ENCODE measurements around the gene TMOD3. TPM values are rescaled to one million over a fixed set of nuclear protein-coding genes. Genes with fewer than 3 reads are reported as not detected.

The TMOD3 gene
- total and polyA plus RNA-seq, 2 of the 8 experiments (the other 6 are each of a cell fraction or from before 2014, with no cell fraction given), result 3.9 to 29.0 TPM

DNA sequence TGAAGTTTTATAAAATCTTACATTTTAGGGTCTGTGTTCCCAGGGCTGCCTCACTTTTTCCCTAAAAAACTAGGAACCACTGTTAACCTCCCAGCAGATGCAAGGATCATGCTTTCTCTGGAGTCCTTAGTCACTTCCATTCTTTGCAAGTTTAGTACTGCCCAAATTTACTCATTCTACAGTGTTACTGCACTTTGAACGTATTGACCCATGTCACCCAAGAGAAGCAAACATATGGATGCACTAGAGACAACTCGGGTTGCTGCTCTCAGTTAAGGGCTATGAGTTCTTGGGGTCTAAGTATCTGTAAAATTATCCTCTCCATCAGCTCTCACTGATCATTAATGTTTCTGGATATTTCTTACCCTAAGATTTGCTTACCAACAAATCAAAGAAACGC, 83.1 kb downstream of the TMOD3 start:
- DNase-seq (ENCODE audit: low read depth in 1 of 2, low spot score in 2 of 2), result no peak
- FAIRE-seq, result no peak
- CTCF ChIA-PET (ENCODE audit: partially characterized antibody), result interaction anchor here (2.3 kb wide), 1 partner anchor 24 kb away, joined by 5 read pairs; no protein-coding TSS in a partner anchor

More for the DNA sequence above, 83.1 kb downstream of the TMOD3 start:
- Histone ChIP-seq H3K23ac (ENCODE audit: insufficient read length) (no peak overlapping the region), H3K18ac (ENCODE audit: extremely low read depth, low read length) (no peak overlapping the region), H2AK5ac (ENCODE audit: low read depth, low read length) (no peak overlapping the region), H2AFZ (ENCODE audit: low read length) (no peak overlapping the region), H2BK15ac (ENCODE audit: low read length) (no peak overlapping the region), H3K79me1 (ENCODE audit: low read depth, low read length) (no peaks in the 10 kb centered on the region), H2BK12ac (ENCODE audit: low read depth, low read length) (no peak overlapping the region), H3K14ac (ENCODE audit: insufficient read length) (no peak overlapping the region), H3K9ac (replicated peaks in 1 of 4; ENCODE audit: extremely low read depth in 1 of 4, low read depth in 3 of 4, low read length in 3 of 4) (no peak overlapping the region), H3K4me3 (ENCODE audit: extremely low read depth in 1 of 4, insufficient read depth in 2 of 4, low read depth in 3 of 4, low read length in 4 of 4) (no peak overlapping the region), H3K4me1 (replicated peaks in 1 of 4; ENCODE audit: control insufficient read depth in 3 of 4, insufficient read depth in 4 of 4, low read length in 3 of 4) (no peaks in the 10 kb centered on the region; a peak in 1 of 7 replicates), H3K4ac (replicated peaks; ENCODE audit: insufficient read length, low read depth, low read length) (no peak overlapping the region), H3K79me2 (ENCODE audit: control insufficient read depth in 1 of 2, insufficient read depth in 2 of 2, low read length in 2 of 2) (no peaks in the 10 kb centered on the region), H3K9me3 (ENCODE audit: insufficient read depth in 2 of 2, low read depth in 1 of 2, low read length in 1 of 2) (no peaks in the 10 kb centered on the region), H3K56ac (replicated peaks; ENCODE audit: insufficient read length, low read depth, low read length) (no peak overlapping the region), H4K5ac (ENCODE audit: insufficient read length, low read depth, low read length) (no peak overlapping the region), H4K20me1 (replicated peaks in 1 of 2; ENCODE audit: control insufficient read depth in 1 of 2, insufficient read depth in 2 of 2, low read length in 2 of 2) (no peaks in the 10 kb centered on the region), H2BK5ac (ENCODE audit: low read depth, low read length) (no peak overlapping the region), H3K27me3 (replicated peaks in 1 of 4; ENCODE audit: control insufficient read depth in 3 of 4, extremely low read depth in 1 of 4, insufficient read depth in 3 of 4, low read length in 3 of 4) (no peaks in the 10 kb centered on the region), H2BK120ac (replicated peaks; ENCODE audit: low read depth, low read length) (no peak overlapping the region), H3K4me2 (ENCODE audit: insufficient read depth in 1 of 2, low read depth in 2 of 2, low read length in 2 of 2) (no peak overlapping the region), H4K91ac (replicated peaks; ENCODE audit: insufficient read length, low read length) (no peak overlapping the region), H3K27ac (ENCODE audit: low read depth, low read length) (no peak overlapping the region), H2BK20ac (ENCODE audit: low read length) (no peak overlapping the region), H3K23me2 (ENCODE audit: low read depth, low read length) (no peaks in the 10 kb centered on the region), H4K8ac (ENCODE audit: extremely low read depth, insufficient read depth, low read length) (no peak overlapping the region), H3K36me3 (ENCODE audit: control insufficient read depth in 2 of 4, insufficient read depth in 4 of 4, low read length in 3 of 4) (peaks cover 0 to 2% (median 0%) of the 10 kb centered on the region in 4 experiments; a peak in 1 of 8 replicates)
- WGBS, 2 experiments (ENCODE audit: extremely low coverage in 1 of 2, insufficient coverage in 1 of 2, insufficient read length in 1 of 2, insufficient replicate concordance in 2 of 2, low coverage in 1 of 2, low lambda C conversion rate in 2 of 2, missing lambda C conversion rate in 1 of 2), result 90% methylated on average over 3 of the region's 3 CpGs; no CpG with 5 or more reads in 1 of the 2 experiments
- TF ChIP-seq RXRA (IDR thresholded peaks at IDR 0.05; ENCODE audit: insufficient read depth, low read depth, low read length) (no peak), CBX5 (IDR thresholded peaks at IDR 0.05; ENCODE audit: low read depth, low read length) (no peak), TCF12 (IDR thresholded peaks at IDR 0.05; ENCODE audit: low read depth, low read length) (no peak)
- POLR2A ChIA-PET (ENCODE audit: partially characterized antibody), result no interaction called here
